GM12878 (cell line): ENCODE measurements around the gene ZNF324. TPM values are rescaled to one million over a fixed set of nuclear protein-coding genes. Genes with fewer than 3 reads are reported as not detected.

Source experiments
- ATAC-seq: fragments of 200-7000 bp; cut with Tn5 transposase; 3 replicates; pipeline ENCODE4 v1.9.1; 2020; ENCODE audit warnings: mild to moderate bottlenecking, moderate library complexity
- BruUV-seq: library from RNA; stranded (reverse); fragments of 400-500 nt; replicated peaks from 2 replicates; lab custom pipeline; 2021; lab: Mats Ljungman, UMichigan
- CTCF ChIA-PET: fragments of 300-600 bp; sonication (Branson Sonifier 250); formaldehyde crosslinking; extraction: SDS; loops from one replicate; lab custom pipeline; 2021; ENCODE audit warnings: inconsistent platforms; lab: Yijun Ruan, JAX
- POLR2A ChIA-PET: fragments of 350-600 bp; formaldehyde crosslinking; extraction: SDS; loops from one replicate; lab custom pipeline; 2021; ENCODE audit warnings: inconsistent platforms; lab: Charles Lee
- RAD21 ChIA-PET: fragments of 300-600 bp; sonication (Branson Sonifier 250); formaldehyde crosslinking; loops from one replicate; lab custom pipeline; 2023; ENCODE audit warnings: antibody characterized with exemption; ENCODE audit not compliant: unreplicated experiment; lab: Charles Lee
- SMC1A ChIA-PET: fragments of 300-600 bp; sonication (Branson Sonifier 250); formaldehyde crosslinking; loops from one replicate; lab custom pipeline; 2023; ENCODE audit not compliant: unreplicated experiment, uncharacterized antibody; lab: Charles Lee
- DNase-seq: peaks from one replicate; pipeline ENCODE4 v3.0.0-alpha.2; 2011; ENCODE audit warnings: low read depth, low spot score
- FAIRE-seq: peaks from 3 replicates; lab custom pipeline; 2011; peaks lifted over from hg19 to GRCh38; lab: Jason Lieb, UNC
- H2AFZ ChIP-seq: 2 replicates; pipeline ENCODE4 v1.6.0; 2011; ENCODE audit warnings: low read depth, low read length, control low read depth; ENCODE audit not compliant: control insufficient read depth
- H3K27ac ChIP-seq: 2 replicates; pipeline ENCODE4 v1.5.1; 2011; ENCODE audit warnings: control low read depth; ENCODE audit not compliant: control insufficient read depth, insufficient read depth
- H3K27me3 ChIP-seq, 2 experiments: replicated peaks in 1 of 2; 2 replicates each; pipeline versions ENCODE4 v1.6.0 to v1.6.1; 2011; ENCODE audit warnings: low read length in 1 of 2; ENCODE audit not compliant: control insufficient read depth in 2 of 2, insufficient read depth in 2 of 2
- H3K36me3 ChIP-seq, 2 experiments: 2 replicates each; pipeline ENCODE4 v1.5.1; 2011; ENCODE audit warnings: low read length in 1 of 2; ENCODE audit not compliant: control insufficient read depth in 2 of 2, insufficient read depth in 2 of 2
- H3K4me1 ChIP-seq: 2 replicates; pipeline ENCODE4 v1.6.1; 2011; ENCODE audit warnings: mild to moderate bottlenecking, low read length, moderate library complexity, mixed read lengths; ENCODE audit not compliant: control insufficient read depth, insufficient read depth
- H3K4me2 ChIP-seq: 2 replicates; pipeline ENCODE4 v1.6.0; 2011; ENCODE audit warnings: control low read depth; ENCODE audit not compliant: control insufficient read depth, insufficient read depth
- H3K4me3 ChIP-seq: fragments of 200-600 bp; sonication (generic); 2 replicates; pipeline ENCODE4 v1.5.1; 2016
- H3K79me2 ChIP-seq: 2 replicates; pipeline ENCODE4 v1.6.0; 2011; ENCODE audit warnings: low read length; ENCODE audit not compliant: control insufficient read depth, insufficient read depth
- H3K9ac ChIP-seq: 2 replicates; pipeline ENCODE4 v1.8.0; 2011; ENCODE audit warnings: low read length, control low read depth, mixed read lengths; ENCODE audit not compliant: control insufficient read depth, insufficient read depth
- H3K9me3 ChIP-seq: replicated peaks from 3 replicates; pipeline ENCODE4 v1.5.1; 2011; ENCODE audit warnings: mild to moderate bottlenecking, low read length; ENCODE audit not compliant: control insufficient read depth, insufficient read depth
- H4K20me1 ChIP-seq: 2 replicates; pipeline ENCODE4 v1.6.0; 2011; ENCODE audit not compliant: control insufficient read depth, insufficient read depth
- HDAC6 ChIP-seq: fragments of 200-600 bp; sonication (generic); IDR thresholded peaks from one replicate; pipeline ENCODE4 v1.8.0; 2017; ENCODE audit warnings: antibody characterized with exemption; ENCODE audit not compliant: unreplicated experiment
- MEF2B ChIP-seq: fragments of 450-650 bp; IDR thresholded peaks from 2 replicates; pipeline ENCODE4 v1.6.1; 2018; ENCODE audit warnings: mild to moderate bottlenecking, moderate library complexity; ENCODE audit not compliant: partially characterized antibody, poor library complexity, severe bottlenecking
- NBN ChIP-seq: fragments of 450-650 bp; IDR thresholded peaks from 2 replicates; pipeline ENCODE4 v1.6.1; 2016
- RELB ChIP-seq: fragments of 450-650 bp; IDR thresholded peaks from 2 replicates; pipeline ENCODE4 v1.6.1; 2017; ENCODE audit warnings: low read depth, mild to moderate bottlenecking, moderate library complexity
- WGBS: methylation state at CpG from one replicate; pipeline ENCODE4 v1.1.6; 2016; ENCODE audit warnings: low lambda C conversion rate; ENCODE audit not compliant: insufficient replicate concordance, insufficient coverage; ENCODE audit errors: missing lambda C conversion rate; 5-methylcytosine and 5-hydroxymethylcytosine counted together
- in situ Hi-C: fragments of 300-500 bp; cut with MboI; formaldehyde crosslinking; loops from 9 replicates; pipeline ENCODE4 v1.14.3; 2018; ENCODE audit warnings: mixed read lengths
- intact Hi-C: fragments of 100-400 bp; cut with micrococcal nuclease; formaldehyde crosslinking; loops from one replicate; pipeline ENCODE4 v1.14.2; 2022; ENCODE audit not compliant: unreplicated experiment
- polyA plus RNA-seq, 11 experiments: library from polyadenylated mRNA; depleted of rRNA in 4 of 11; unstranded in 6 of 11; stranded (reverse) in 5 of 11; fragments of >200 nt; fragmentation: Nextera tagmentation in 4 of 11; fragmentation: Illumina TruSeq in 1 of 11; extraction: Ambion mirVana in 4 of 11; extraction: Trizol in 1 of 11; gene quantifications; 1 replicate in 1 of 11; 2 replicates in 10 of 11; pipeline versions ENCODE4 v1.2.1 to v1.2.3, GENCODE V29; 2011 to 2016; ENCODE audit warnings: inconsistent platforms in 2 of 11, missing spikeins in 2 of 11, low read depth in 1 of 11
- total RNA-seq, 4 experiments: library from RNA; depleted of rRNA in 3 of 4; stranded (reverse); fragments of >200 nt in 3 of 4; fragmentation: Illumina TruSeq in 1 of 4; extraction: Trizol in 1 of 4; gene quantifications; 2 replicates each; pipeline versions ENCODE4 v1.2.1 to v1.2.3, GENCODE V29; 2013 to 2021
- TF ChIP-seq, protein P1 (sequence below): fragments of 450-650 bp; formaldehyde crosslinking; IDR thresholded peaks from 2 replicates; pipeline ENCODE4 v1.4.0; 2022; ENCODE audit warnings: mild to moderate bottlenecking, moderate library complexity

Gene ZNF324
- total and polyA plus RNA-seq, 10 of the 15 experiments (the other 5 are each of a cell fraction or from before 2014, with no cell fraction given) = 0.71 to 13.9 (median 7.0) TPM

GRCh38 chr19:58515259-58515658 lies 48.4 kb downstream of the ZNF324 start (continued):
- TF ChIP-seq MEF2B = peak; percentile 70

DNA sequence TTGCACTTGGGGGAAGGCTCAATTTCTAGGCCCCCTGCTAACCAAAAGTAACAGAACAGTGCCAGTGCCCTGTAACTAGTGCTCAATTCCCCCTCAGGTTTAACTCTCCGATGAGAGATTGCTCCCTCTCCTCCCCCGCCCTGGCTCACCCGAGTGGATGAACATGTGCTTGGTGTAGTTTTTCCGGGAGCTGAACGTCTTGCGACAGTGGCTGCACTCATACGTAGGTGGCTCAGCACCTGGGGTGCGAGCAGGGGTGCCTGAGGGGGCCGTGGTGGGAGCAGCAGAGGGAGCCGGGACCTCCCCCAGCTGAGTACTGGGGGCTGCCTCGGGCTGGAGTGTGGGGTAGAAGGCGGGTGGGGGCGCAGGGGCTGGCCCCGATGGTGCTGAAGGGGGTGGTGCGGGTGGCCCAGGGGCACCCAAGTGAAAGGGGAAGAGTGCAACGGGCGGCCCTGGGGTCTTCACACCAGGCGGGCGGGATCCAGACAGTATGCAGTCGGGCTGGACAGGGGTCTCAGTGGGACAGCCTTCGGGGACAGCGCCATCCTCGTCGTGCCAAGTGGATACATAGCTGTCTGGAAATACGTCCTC lies 49.5 kb downstream of the ZNF324 start:
- SMC1A ChIA-PET = interaction anchor here (1.0 kb wide), 1 partner anchor 21 kb away, joined by 3 read pairs; no protein-coding TSS in a partner anchor
- ATAC-seq (no peak), FAIRE-seq (no peak), DNase-seq (no peak)
- H4K20me1 ChIP-seq = no peaks in the 10 kb centered on the region
- H3K27ac ChIP-seq = no peak overlapping the region
- no TSS peak for BruUV-seq
- in situ Hi-C loops (no loop called here), intact Hi-C loops (loop anchor here (5.0 kb wide), 1 partner anchor 189 kb away; the partner anchor contains the start of gene ZSCAN22)
- peaks cover 39% of the 10 kb centered on the region for H3K79me2 ChIP-seq
- H3K4me2 ChIP-seq = no peak overlapping the region
- 93% methylated on average over 19 of the region's 25 CpGs for WGBS
- CTCF ChIA-PET = no interaction called here
- no peak overlapping the region for H3K9ac ChIP-seq
- RAD21 ChIA-PET = no interaction called here
- H3K4me3 ChIP-seq = no peak overlapping the region
- H3K27me3 ChIP-seq = no peaks in the 10 kb centered on the region
- peaks cover 23% of the 10 kb centered on the region for H3K4me1 ChIP-seq
- no peaks in the 10 kb centered on the region for H3K9me3 ChIP-seq
- POLR2A ChIA-PET = no interaction called here
- TF ChIP-seq, protein P1, sequence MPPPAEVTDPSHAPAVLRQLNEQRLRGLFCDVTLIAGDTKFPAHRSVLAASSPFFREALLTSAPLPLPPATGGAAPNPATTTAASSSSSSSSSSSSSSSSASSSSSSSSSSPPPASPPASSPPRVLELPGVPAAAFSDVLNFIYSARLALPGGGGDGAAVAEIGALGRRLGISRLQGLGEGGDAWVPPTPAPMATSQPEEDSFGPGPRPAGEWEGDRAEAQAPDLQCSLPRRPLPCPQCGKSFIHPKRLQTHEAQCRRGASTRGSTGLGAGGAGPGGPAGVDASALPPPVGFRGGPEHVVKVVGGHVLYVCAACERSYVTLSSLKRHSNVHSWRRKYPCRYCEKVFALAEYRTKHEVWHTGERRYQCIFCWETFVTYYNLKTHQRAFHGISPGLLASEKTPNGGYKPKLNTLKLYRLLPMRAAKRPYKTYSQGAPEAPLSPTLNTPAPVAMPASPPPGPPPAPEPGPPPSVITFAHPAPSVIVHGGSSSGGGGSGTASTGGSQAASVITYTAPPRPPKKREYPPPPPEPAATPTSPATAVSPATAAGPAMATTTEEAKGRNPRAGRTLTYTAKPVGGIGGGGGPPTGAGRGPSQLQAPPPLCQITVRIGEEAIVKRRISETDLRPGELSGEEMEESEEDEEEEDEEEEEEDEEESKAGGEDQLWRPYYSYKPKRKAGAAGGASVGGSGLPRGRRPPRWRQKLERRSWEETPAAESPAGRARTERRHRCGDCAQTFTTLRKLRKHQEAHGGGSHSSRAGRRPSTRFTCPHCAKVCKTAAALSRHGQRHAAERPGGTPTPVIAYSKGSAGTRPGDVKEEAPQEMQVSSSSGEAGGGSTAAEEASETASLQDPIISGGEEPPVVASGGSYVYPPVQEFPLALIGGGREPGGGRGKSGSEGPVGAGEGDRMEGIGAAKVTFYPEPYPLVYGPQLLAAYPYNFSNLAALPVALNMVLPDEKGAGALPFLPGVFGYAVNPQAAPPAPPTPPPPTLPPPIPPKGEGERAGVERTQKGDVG = no peak
- TF ChIP-seq NBN (no peak), RELB (no peak), HDAC6 (no peak)
- H2AFZ ChIP-seq = no peak overlapping the region
- H3K36me3 ChIP-seq = peaks cover 0 to 8% of the 10 kb centered on the region in 2 experiments; a peak in 3 of 4 replicates
